GM23248 (cell line): ENCODE results near the gene CATSPERD.

ENCODE experiments used
- EZH2 ChIP-seq: fragments of 200-600 bp; sonication (generic); IDR thresholded peaks from 2 replicates; pipeline ENCODE4 v1.6.1; 2018; ENCODE audit warnings: antibody characterized with exemption, mild to moderate bottlenecking; ENCODE audit not compliant: insufficient read depth, poor library complexity, severe bottlenecking
- EZH2phosphoT487 ChIP-seq: fragments of 200-600 bp; sonication (generic); IDR thresholded peaks from 2 replicates; pipeline ENCODE4 v1.6.1; 2018; ENCODE audit warnings: antibody characterized with exemption, moderate library complexity, mild to moderate bottlenecking, low read depth; ENCODE audit not compliant: insufficient read depth

- no peak for TF ChIP-seq EZH2phosphoT487
- no peak for TF ChIP-seq EZH2
These were observed 44.8 kb downstream of the CATSPERD start for GRCh38 chr19:5765220-5765619.
